ENCODE measurements around the gene FOXI3. TPM values are rescaled to one million over a fixed set of nuclear protein-coding genes. Genes with fewer than 3 reads are reported as not detected.

Gene FOXI3
- total RNA-seq, 2 experiments from 2014 or later, result not detected

DNA sequence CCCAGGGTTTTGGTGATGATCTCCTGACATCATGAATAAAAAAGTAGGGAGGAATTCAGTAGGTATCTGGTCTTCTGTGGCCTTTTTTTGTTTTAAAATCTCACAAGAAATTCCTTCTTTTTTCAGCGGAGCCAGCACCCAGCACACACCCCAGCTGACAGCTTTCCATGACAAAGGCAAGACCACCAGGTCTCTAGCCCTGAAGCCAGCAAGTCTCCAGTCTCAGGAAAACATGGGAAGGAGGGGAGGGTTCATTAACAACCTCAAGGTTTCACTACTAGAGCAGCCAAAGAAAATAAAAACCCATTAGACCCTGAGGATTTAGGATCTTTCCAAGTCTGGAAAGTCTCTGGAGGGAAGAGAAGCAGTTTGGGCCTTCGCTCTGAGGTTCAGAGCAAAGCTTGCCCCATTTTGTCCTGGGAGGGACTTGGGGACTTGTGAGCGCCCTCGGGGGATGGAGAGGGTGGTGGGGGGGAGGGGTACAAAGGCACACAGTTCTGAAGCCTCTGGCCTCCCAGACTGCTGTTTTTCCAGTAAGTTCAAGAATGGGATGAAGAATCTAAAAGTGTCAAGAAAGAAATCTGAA, 9.0 kb downstream of the FOXI3 start:
- Histone ChIP-seq H3K36me3 (ENCODE audit: insufficient read depth, low read length) (no peaks in the 10 kb centered on the region), H3K27ac (ENCODE audit: low read depth in 1 of 2, low read length in 2 of 2) (no peak overlapping the region), H3K4me1 (ENCODE audit: insufficient read depth, low read length) (no peaks in the 10 kb centered on the region), H3K27me3 (ENCODE audit: control insufficient read depth in 1 of 2, insufficient read depth in 2 of 2, low read length in 2 of 2) (peaks cover 18 to 27% of the 10 kb centered on the region in 2 experiments), H3K9me3 (ENCODE audit: control insufficient read depth in 1 of 2, insufficient read depth in 1 of 2, low read length in 2 of 2) (peaks cover 0 to 9% of the 10 kb centered on the region in 2 experiments), H3K4me3 (ENCODE audit: low read length) (no peak overlapping the region)
- peaks cover 66% of the 10 kb centered on the region for H3K27me3 Mint-ChIP-seq
- H3K4me3 Mint-ChIP-seq, result no peak overlapping the region
- ChIA-PET CTCF (no interaction called here), POLR2A (no interaction called here)
- no peak overlapping the region for H3K27ac Mint-ChIP-seq
- ATAC-seq (ENCODE audit: poor library complexity) (no peak), DNase-seq (no peak)
- no peaks in the 10 kb centered on the region for H3K36me3 Mint-ChIP-seq (ENCODE audit: low read depth)
- H3K4me1 Mint-ChIP-seq (ENCODE audit: low read depth), result no peaks in the 10 kb centered on the region
- intact Hi-C loops (cut with DNase I, micrococcal nuclease), result no loop called here
- TF ChIP-seq, protein P1, sequence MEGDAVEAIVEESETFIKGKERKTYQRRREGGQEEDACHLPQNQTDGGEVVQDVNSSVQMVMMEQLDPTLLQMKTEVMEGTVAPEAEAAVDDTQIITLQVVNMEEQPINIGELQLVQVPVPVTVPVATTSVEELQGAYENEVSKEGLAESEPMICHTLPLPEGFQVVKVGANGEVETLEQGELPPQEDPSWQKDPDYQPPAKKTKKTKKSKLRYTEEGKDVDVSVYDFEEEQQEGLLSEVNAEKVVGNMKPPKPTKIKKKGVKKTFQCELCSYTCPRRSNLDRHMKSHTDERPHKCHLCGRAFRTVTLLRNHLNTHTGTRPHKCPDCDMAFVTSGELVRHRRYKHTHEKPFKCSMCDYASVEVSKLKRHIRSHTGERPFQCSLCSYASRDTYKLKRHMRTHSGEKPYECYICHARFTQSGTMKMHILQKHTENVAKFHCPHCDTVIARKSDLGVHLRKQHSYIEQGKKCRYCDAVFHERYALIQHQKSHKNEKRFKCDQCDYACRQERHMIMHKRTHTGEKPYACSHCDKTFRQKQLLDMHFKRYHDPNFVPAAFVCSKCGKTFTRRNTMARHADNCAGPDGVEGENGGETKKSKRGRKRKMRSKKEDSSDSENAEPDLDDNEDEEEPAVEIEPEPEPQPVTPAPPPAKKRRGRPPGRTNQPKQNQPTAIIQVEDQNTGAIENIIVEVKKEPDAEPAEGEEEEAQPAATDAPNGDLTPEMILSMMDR (IDR thresholded peaks at IDR 0.05), result no peak
- H3K9me3 Mint-ChIP-seq, result no peaks in the 10 kb centered on the region

DNA sequence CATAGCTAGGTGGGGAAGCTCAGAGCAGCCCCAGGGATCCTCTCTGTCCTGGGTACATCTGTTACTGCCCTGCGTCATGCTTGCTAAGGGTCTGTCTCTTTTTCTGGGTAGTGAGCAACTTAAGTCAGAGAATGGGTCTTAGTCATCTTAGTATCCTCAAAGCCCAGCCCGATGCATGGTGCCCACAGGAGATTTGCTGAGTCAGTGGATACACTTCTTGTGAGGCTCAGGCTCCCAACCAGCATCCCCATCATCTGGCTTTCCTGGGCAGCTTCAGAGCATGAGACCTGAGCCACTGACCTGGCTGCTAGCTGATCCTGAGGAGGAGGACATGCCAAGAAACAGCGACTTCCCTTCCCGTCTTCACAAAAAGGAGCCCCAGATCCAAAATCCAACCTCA, 10.0 kb downstream of the FOXI3 start:
- Mint-ChIP-seq H3K4me1 (ENCODE audit: low read depth) (no peaks in the 10 kb centered on the region), H3K9me3 (no peaks in the 10 kb centered on the region), H3K27ac (no peak overlapping the region), H3K36me3 (ENCODE audit: low read depth) (no peaks in the 10 kb centered on the region), H3K27me3 (peaks cover 56% of the 10 kb centered on the region), H3K4me3 (no peak overlapping the region)
- Histone ChIP-seq H3K36me3 (ENCODE audit: insufficient read depth, low read length) (no peaks in the 10 kb centered on the region), H3K27me3 (ENCODE audit: control insufficient read depth in 1 of 2, insufficient read depth in 2 of 2, low read length in 2 of 2) (peaks cover 10 to 19% of the 10 kb centered on the region in 2 experiments), H3K4me1 (ENCODE audit: insufficient read depth, low read length) (no peaks in the 10 kb centered on the region), H3K9me3 (ENCODE audit: control insufficient read depth in 1 of 2, insufficient read depth in 1 of 2, low read length in 2 of 2) (peaks cover 0 to 4% of the 10 kb centered on the region in 2 experiments), H3K4me3 (ENCODE audit: low read length) (no peak overlapping the region), H3K27ac (ENCODE audit: low read depth in 1 of 2, low read length in 2 of 2) (no peak overlapping the region)
- ATAC-seq (ENCODE audit: poor library complexity) (no peak), DNase-seq (no peak)
- ChIA-PET CTCF (no interaction called here), POLR2A (no interaction called here)
- intact Hi-C loops (cut with DNase I, micrococcal nuclease), result no loop called here
- TF ChIP-seq, protein P1 (IDR thresholded peaks at IDR 0.05), result no peak

DNA sequence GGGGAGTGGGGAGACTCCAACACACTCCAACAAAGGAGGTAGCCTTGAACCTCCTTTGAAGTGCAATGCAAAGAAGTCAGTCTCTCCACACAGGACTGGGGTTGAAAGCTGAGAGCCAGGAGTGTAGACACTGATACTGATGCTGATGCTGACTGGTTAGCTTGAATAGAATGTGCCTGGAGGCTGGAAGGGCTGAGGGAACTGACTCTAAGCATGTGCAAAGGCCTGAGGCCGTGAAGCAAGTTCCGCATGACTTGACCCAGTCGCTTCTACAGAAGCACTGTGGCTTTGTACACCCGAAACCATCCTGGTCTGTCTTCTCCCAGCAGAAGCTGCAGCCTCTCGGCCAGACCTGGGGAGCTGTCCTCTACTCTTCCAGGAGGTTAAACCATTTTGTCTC, 10.4 kb downstream of the FOXI3 start:
- peaks cover 53% of the 10 kb centered on the region for H3K27me3 Mint-ChIP-seq
- Histone ChIP-seq H3K4me3 (ENCODE audit: low read length) (no peak overlapping the region), H3K9me3 (ENCODE audit: control insufficient read depth in 1 of 2, insufficient read depth in 1 of 2, low read length in 2 of 2) (peaks cover 0 to 4% of the 10 kb centered on the region in 2 experiments), H3K36me3 (ENCODE audit: insufficient read depth, low read length) (no peaks in the 10 kb centered on the region), H3K27ac (ENCODE audit: low read depth in 1 of 2, low read length in 2 of 2) (no peak overlapping the region), H3K27me3 (ENCODE audit: control insufficient read depth in 1 of 2, insufficient read depth in 2 of 2, low read length in 2 of 2) (peaks cover 10 to 17% of the 10 kb centered on the region in 2 experiments), H3K4me1 (ENCODE audit: insufficient read depth, low read length) (no peaks in the 10 kb centered on the region)
- no peaks in the 10 kb centered on the region for H3K4me1 Mint-ChIP-seq (ENCODE audit: low read depth)
- DNase-seq (no peak), ATAC-seq (ENCODE audit: poor library complexity) (no peak)
- ChIA-PET CTCF (no interaction called here), POLR2A (no interaction called here)
- no peaks in the 10 kb centered on the region for H3K9me3 Mint-ChIP-seq
- H3K27ac Mint-ChIP-seq, result no peak overlapping the region
- TF ChIP-seq, protein P1 (IDR thresholded peaks at IDR 0.05), result no peak
- no peaks in the 10 kb centered on the region for H3K36me3 Mint-ChIP-seq (ENCODE audit: low read depth)
- intact Hi-C loops (cut with DNase I, micrococcal nuclease), result no loop called here
- H3K4me3 Mint-ChIP-seq, result no peak overlapping the region
